B cell (primary cell): ENCODE results near the gene NOL12. TPM values are rescaled to one million over a fixed set of nuclear protein-coding genes. Genes with fewer than 3 reads are reported as not detected.
A peak's percentile ranks its signal among the peaks of the same experiment; 100 is the strongest.
"Not testable (repeated sequence)": the region's sequence is repeated elsewhere in the genome, so short reads cannot be mapped to it uniquely, and the experiment has no call there.

Experiments used
- ATAC-seq: fragments of 200-7000 bp; cut with Tn5 transposase; one replicate; pipeline ENCODE4 v1.10.0; 2021; ENCODE audit warnings: low read depth, mild to moderate bottlenecking, moderate number of reproducible peaks, moderate library complexity
- CTCF ChIA-PET: fragments of 350-600 bp; sonication (Branson Sonifier 250); formaldehyde crosslinking; loops from one replicate; lab custom pipeline; 2021; ENCODE audit warnings: antibody characterized with exemption, inconsistent platforms; lab: Charles Lee
- POLR2A ChIA-PET: fragments of 350-600 bp; sonication (Branson Sonifier 250); formaldehyde crosslinking; loops from one replicate; lab custom pipeline; 2021; ENCODE audit warnings: antibody characterized with exemption; lab: Charles Lee
- DNase-seq: peaks from one replicate; pipeline ENCODE4 v3.0.0; 2013
- H2AFZ ChIP-seq: 2 replicates; pipeline ENCODE4 v1.6.1; 2012; ENCODE audit warnings: mild to moderate bottlenecking, low read depth, low read length; ENCODE audit not compliant: insufficient read depth, poor library complexity, severe bottlenecking
- H3K27ac ChIP-seq, 2 donors: 1 replicate in 1 of 2; 2 replicates in 1 of 2; pipeline ENCODE4 v1.5.1; 2012 to 2013; ENCODE audit warnings: low read length in 2 of 2, mild to moderate bottlenecking in 2 of 2, moderate library complexity in 1 of 2
- H3K27me3 ChIP-seq, 4 experiments: fragments of 200-600 bp in 1 of 4; sonication (generic) in 1 of 4; replicated peaks in 1 of 4; 1 replicate in 2 of 4; 2 replicates in 2 of 4; pipeline versions ENCODE4 v1.6.1 to v1.7.0; 2013 to 2016; ENCODE audit warnings: low read length in 3 of 4, mild to moderate bottlenecking in 2 of 4, mixed read lengths in 1 of 4, moderate library complexity in 1 of 4; ENCODE audit not compliant: insufficient read depth in 4 of 4, control insufficient read depth in 3 of 4; ENCODE audit errors: control extremely low read depth in 1 of 4
- H3K36me3 ChIP-seq, 2 experiments: replicated peaks in 1 of 2; 1 replicate in 1 of 2; 2 replicates in 1 of 2; pipeline versions ENCODE4 v1.6.1 to v1.7.1; 2013; ENCODE audit warnings: low read length in 1 of 2; ENCODE audit not compliant: insufficient read depth in 2 of 2, control insufficient read depth in 1 of 2; ENCODE audit errors: control extremely low read depth in 1 of 2, extremely low read depth in 1 of 2
- H3K4me1 ChIP-seq, 2 donors: fragments of 200-600 bp in 1 of 2; sonication (generic) in 1 of 2; 1 replicate in 1 of 2; 2 replicates in 1 of 2; pipeline versions ENCODE4 v1.5.1 to v1.6.1; 2013 to 2017; ENCODE audit warnings: low read length in 2 of 2; ENCODE audit not compliant: control insufficient read depth in 2 of 2, insufficient read depth in 2 of 2
- H3K4me2 ChIP-seq: replicated peaks from 2 replicates; pipeline ENCODE3; 2012; ENCODE audit warnings: mild to moderate bottlenecking, low read depth, low read length; ENCODE audit not compliant: poor library complexity, severe bottlenecking
- H3K4me3 ChIP-seq, 5 experiments: fragments of 200-600 bp in 1 of 5; sonication (generic) in 1 of 5; 1 replicate in 3 of 5; 2 replicates in 2 of 5; pipeline versions ENCODE4 v1.5.1 to v1.7.0; 2011 to 2016; ENCODE audit warnings: low read length in 4 of 5, mild to moderate bottlenecking in 4 of 5, low read depth in 2 of 5, control low read depth in 1 of 5, moderate library complexity in 1 of 5; ENCODE audit not compliant: insufficient read depth in 1 of 5; ENCODE audit errors: control extremely low read depth in 1 of 5, extremely low read depth in 1 of 5
- H3K79me2 ChIP-seq: fragments of 200-600 bp; sonication (generic); one replicate; pipeline ENCODE4 v1.6.0; 2016; ENCODE audit warnings: low read length; ENCODE audit not compliant: control insufficient read depth, insufficient read depth
- H3K9ac ChIP-seq: fragments of 200-600 bp; sonication (generic); 2 replicates; pipeline ENCODE4 v1.6.1; 2017; ENCODE audit warnings: mild to moderate bottlenecking, low read length, moderate library complexity
- H3K9me3 ChIP-seq, 3 donors: one replicate each; pipeline versions ENCODE4 v1.6.1 to v1.7.1; 2013; ENCODE audit warnings: low read length in 2 of 3; ENCODE audit not compliant: control insufficient read depth in 2 of 3, insufficient read depth in 1 of 3; ENCODE audit errors: control extremely low read depth in 1 of 3
- H4K20me1 ChIP-seq: 2 replicates; pipeline ENCODE4 v1.6.0; 2012; ENCODE audit warnings: mild to moderate bottlenecking, low read length; ENCODE audit not compliant: insufficient read depth, control insufficient read depth, poor library complexity, severe bottlenecking
- H3K27ac Mint-ChIP-seq: one replicate; pipeline ENCODE4 v1.8.0; 2021; ENCODE audit warnings: mixed read lengths
- H3K27me3 Mint-ChIP-seq: one replicate; pipeline ENCODE4 v1.8.0; 2021; ENCODE audit warnings: mixed read lengths
- H3K4me1 Mint-ChIP-seq: one replicate; pipeline ENCODE4 v1.8.0; 2021; ENCODE audit warnings: mixed read lengths
- H3K4me3 Mint-ChIP-seq: one replicate; pipeline ENCODE4 v1.8.0; 2021; ENCODE audit warnings: mixed read lengths
- H3K9me3 Mint-ChIP-seq: one replicate; pipeline ENCODE4 v1.8.0; 2022; ENCODE audit warnings: mixed read lengths; ENCODE audit not compliant: insufficient read depth
- CTCF ChIP-seq: fragments of 200-600 bp; IDR thresholded peaks from one replicate; pipeline ENCODE4 v1.8.0; 2022; ENCODE audit warnings: antibody characterized with exemption, mild to moderate bottlenecking
- EZH2 ChIP-seq: IDR thresholded peaks from 2 replicates; pipeline ENCODE4 v1.6.1; 2012; ENCODE audit warnings: borderline replicate concordance, low read depth, mild to moderate bottlenecking, moderate library complexity, low read length; ENCODE audit not compliant: insufficient read depth, poor library complexity, severe bottlenecking
- WGBS: methylation state at CpG from one replicate; pipeline ENCODE4 v1.1.5; 2013; ENCODE audit warnings: missing lambda C conversion rate; ENCODE audit not compliant: insufficient coverage; 5-methylcytosine and 5-hydroxymethylcytosine counted together
- intact Hi-C: fragments of 100-400 bp; cut with micrococcal nuclease; formaldehyde crosslinking; loops from one replicate; pipeline ENCODE4 v1.10.0; 2022
- polyA plus RNA-seq: library from polyadenylated mRNA; depleted of rRNA; stranded (reverse); fragments of >200 nt; gene quantifications from 2 replicates; pipeline ENCODE4 v1.2.3, GENCODE V29; 2012
- total RNA-seq, 2 donors: library from RNA; stranded (reverse); fragments of 120-200 nt in 1 of 2; gene quantifications; 1 replicate in 1 of 2; 2 replicates in 1 of 2; pipeline versions ENCODE4 v1.2.3 to v1.2.4, GENCODE V29; 2013 to 2022

The NOL12 gene
- total and polyA plus RNA-seq, 2 donors (not counting 1 experiment from before 2014, with no cell fraction given), result 34.7 to 43.1 TPM

DNA sequence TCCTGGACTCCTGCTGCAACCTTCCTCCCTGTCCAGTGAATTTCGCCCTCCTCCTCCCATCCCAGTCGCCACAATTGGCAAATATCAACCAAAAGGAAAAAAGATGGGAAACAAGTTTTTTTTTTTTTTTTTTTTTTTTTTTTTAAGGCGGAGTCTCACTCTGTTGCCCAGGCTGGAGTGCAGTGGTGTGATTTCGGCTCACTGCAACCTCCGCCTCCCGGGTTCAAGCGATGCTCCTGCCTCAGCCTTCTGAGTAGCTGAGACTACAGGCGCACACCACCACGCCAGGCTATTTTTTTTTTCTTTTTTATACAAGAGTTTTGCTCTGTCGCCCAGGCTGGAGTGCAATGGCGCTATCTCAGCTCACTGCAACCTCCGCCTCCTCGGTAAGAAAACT, 10.1 kb downstream of the NOL12 start:
- H3K27ac Mint-ChIP-seq, result not testable (repeated sequence)
- CTCF ChIA-PET, result interaction anchor here (0.6 to 3.3 kb wide), 6 partner anchors 15 to 117 kb away, joined by 3 to 12 read pairs (median 4); no protein-coding TSS in a partner anchor
- 44% methylated on average over 10 of the region's 13 CpGs for WGBS

DNA sequence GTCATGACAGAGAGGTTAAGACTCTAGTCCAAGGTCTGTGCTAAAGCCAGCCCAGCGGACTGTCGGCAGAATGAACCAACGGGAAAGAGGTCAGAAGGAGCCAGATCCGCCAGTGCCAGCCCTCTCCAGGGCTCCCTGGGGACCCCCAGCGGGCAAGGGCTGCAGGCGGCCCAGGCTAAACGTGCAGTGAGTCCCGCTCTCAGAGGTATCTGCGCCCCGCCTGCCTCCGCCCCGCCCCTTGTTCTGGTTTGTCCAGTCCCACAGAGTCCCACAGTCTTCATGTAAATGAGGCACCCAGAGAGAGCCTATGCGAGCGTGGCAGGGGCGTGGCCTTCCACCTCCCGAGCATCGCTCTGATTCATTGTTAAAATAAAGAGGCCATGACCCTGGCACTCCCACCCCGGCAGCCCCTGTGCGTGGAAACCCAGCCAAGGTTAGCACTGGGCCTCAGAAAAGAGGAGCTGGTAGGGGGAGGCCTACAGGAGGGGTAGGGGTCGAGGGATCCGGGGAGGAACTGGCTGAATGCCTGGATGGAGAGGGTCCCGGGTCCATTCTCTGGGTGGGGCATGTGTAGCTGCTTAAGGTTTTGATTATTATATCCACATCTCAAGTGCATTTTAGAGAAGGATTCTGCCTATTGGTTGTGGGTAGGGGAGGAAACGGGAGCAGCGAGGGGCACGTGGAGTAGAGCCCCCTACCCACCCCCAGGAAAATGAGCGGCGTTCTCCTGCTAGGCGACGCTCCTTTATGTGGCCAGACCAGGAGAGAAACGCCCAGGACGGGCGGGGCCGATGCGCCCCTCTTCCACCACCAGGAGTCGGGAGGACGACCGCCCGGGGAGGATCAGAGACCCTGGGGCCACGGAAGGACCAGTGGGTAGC, 10.8 kb downstream of the NOL12 start, which contains the start of gene TRIOBP:
TSS of gene TRIOBP (plus strand) at position 392 of the 881 bp plus-strand sequence. CDS start 4,318 bp downstream, outside the sequence.
- Histone ChIP-seq H2AFZ (peak within 1 kb of the TSS; percentile 38), H3K27ac (no peak within 1 kb of the TSS), H3K9ac (peak within 1 kb of the TSS; percentile 47)

More for the DNA sequence above, 10.1 kb downstream of the NOL12 start:
- H3K27me3 ChIP-seq, H4K20me1 ChIP-seq, DNase-seq, H3K9me3 ChIP-seq, H3K9me3 Mint-ChIP-seq, POLR2A ChIA-PET, H3K27me3 Mint-ChIP-seq, H3K79me2 ChIP-seq, H3K27ac ChIP-seq: not testable (repeated sequence)
- H3K4me1 ChIP-seq, result peaks cover 9 to 17% of the 10 kb centered on the region in 2 donors
- peak; percentile 6 for ATAC-seq
- Mint-ChIP-seq H3K4me3 (peak overlapping the region; percentile 72), H3K4me1 (peaks cover 11% of the 10 kb centered on the region)
- H2AFZ ChIP-seq, result peak overlapping the region; percentile 38
- peak overlapping the region in 4 of 5 experiments; percentile 6 to 34 (median 24) for H3K4me3 ChIP-seq
- peak overlapping the region; percentile 72 for H3K4me2 ChIP-seq
- peaks cover 0 to 28% of the 10 kb centered on the region in 2 experiments for H3K36me3 ChIP-seq
- intact Hi-C loops, result loop anchor here (1.0 kb wide), 1 partner anchor 10 kb away; the partner anchor contains the start of gene NOL12
- peak overlapping the region; percentile 47 for H3K9ac ChIP-seq

More for the DNA sequence above, 10.8 kb downstream of the NOL12 start, which contains the start of gene TRIOBP:
- Mint-ChIP-seq H3K27me3 (no peaks in the 10 kb centered on the region), H3K4me3 (peak within 1 kb of the TSS; percentile 72), H3K9me3 (no peaks in the 10 kb centered on the region), H3K27ac (peak within 1 kb of the TSS; percentile 37), H3K4me1 (peaks cover 11% of the 10 kb centered on the region)
- intact Hi-C loops, result loop anchor here (1.0 kb wide), 1 partner anchor 11 kb away; the partner anchor contains the start of gene NOL12
- peaks cover 0 to 22% of the 10 kb centered on the region in 2 experiments for H3K36me3 ChIP-seq
- ATAC-seq (peak; percentile 99), DNase-seq (peak; percentile 85)
- no peaks in the 10 kb centered on the region for H3K79me2 ChIP-seq
- TF ChIP-seq EZH2 (no peak), CTCF (peak; percentile 35)
- CTCF ChIA-PET, result interaction anchor here (0.6 to 3.3 kb wide), 7 partner anchors 14 to 116 kb away, joined by 3 to 12 read pairs (median 3); no protein-coding TSS in a partner anchor
- H3K27me3 ChIP-seq, result no peaks in the 10 kb centered on the region
- H4K20me1 ChIP-seq, result no peaks in the 10 kb centered on the region
- H3K4me1 ChIP-seq, result peaks cover 9 to 17% of the 10 kb centered on the region in 2 donors
- POLR2A ChIA-PET, result no interaction called here
- H3K4me3 ChIP-seq, result peak within 1 kb of the TSS in 4 of 5 experiments; percentile 6 to 34 (median 24)
- WGBS, result 26% methylated on average over 29 of the region's 39 CpGs
- H3K9me3 ChIP-seq, result no peaks in the 10 kb centered on the region
- peak within 1 kb of the TSS; percentile 72 for H3K4me2 ChIP-seq
